ENCODE results near the gene KIF1A.
"Not testable (repeated sequence)": the region's sequence is repeated elsewhere in the genome, so short reads cannot be mapped to it uniquely, and the experiment has no call there.

KIF1A gene

GRCh38 chr2:240714747-240715725 is 105.0 kb downstream of the KIF1A start:
- DNase-seq = no peak

DNA sequence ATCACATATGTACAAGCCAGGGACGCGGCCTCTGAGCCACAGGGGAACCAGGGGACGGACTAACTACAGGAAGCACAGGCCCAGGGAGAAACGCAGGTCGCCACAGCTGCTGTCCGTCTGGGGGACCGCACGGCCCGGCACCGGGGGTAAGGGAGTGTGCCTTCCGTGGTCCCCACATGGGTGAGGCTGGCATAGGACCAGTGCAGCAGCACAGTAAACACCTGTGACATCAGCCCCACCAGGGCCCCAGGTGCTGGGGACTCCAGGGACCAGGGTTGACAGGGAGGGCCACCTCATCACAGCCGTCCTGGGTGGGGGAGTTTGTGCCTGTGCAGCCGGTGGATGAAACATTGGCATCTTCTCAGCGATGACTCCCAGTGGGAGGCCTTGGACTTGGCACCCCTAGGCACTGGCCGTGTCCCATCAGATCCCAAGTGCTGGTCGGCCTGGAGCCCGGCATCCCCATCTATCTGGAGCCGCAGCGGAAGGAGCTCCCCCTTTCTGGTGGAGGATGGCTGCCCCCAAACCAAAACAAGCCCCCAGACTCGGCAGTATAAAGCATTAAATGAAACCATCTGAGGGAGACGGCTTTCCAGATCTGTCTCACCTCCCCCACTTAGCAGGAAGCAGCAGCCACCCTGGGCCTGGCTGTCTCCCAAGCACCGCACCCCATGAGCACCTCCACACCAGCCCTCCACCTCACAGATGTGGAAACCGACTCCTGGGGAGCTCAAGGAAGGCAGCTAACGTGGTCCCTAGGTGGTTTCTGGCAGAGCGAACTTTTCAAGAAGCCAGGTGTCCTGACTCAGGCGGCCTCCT is 105.9 kb downstream of the KIF1A start:
- DNase-seq = no peak

DNA sequence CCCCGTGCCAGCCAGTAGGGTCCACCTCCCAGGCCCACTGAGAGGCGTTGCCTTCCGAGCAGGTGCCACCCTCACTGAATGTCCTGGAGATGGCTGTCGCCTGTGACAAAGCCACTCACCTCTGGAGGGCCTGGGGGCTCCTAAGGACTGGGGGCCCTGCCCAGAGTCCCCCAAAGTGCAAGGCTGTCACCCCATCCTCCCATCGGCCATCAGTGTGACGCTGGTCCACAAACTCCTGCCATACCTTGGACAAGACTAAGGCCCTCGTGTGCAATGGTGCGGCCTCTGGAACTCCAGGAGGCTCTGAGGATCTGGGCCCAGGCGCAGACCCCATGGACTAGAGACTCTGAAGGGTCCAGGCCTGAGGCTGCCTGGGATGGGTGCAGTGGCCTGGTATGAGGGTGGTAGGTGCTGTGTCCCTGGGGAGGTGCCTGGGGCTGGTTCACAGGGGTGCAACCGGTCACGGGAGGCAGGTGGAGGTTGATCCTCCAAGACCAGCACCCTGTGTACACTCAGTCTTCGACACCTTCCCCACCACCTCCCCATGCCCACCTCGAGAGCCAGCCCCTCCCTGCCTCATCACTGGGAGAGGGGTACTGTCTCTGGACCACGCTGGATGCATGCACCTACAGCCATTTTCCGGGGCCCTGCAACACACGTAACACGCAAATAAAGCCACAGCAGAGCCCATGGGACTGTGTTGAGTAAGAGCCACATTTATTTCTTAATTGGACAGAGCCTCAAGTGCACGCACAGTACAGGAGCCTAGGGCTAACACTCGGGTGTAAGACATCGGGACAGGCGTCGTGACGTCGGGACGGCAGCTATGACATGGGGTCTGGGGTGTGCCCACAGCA is 106.7 kb downstream of the KIF1A start:
- DNase-seq = no peak

GRCh38 chr2:240712121-240712520 is 107.9 kb downstream of the KIF1A start:
- no peak for DNase-seq

DNA sequence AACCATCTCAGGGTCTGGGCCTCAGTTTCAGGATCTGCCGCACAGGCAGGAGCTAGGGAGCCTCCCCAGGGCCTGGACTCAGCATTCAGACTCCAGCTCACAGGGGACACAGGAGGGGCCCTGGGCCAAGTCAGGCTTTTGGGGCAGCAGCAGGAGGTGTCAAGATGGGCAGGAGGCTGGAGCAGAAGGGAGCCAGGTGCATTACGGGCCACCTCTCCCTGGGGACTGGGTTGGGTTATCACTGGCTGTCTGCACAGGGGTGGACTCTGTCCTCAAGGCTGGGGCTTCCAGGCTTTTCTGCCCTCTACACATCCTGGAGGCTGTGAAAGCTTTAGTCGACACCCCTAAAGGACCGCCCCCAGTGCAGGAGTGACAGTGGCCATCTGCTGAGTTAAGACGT is 108.3 kb downstream of the KIF1A start:
- DNase-seq = no peak

DNA sequence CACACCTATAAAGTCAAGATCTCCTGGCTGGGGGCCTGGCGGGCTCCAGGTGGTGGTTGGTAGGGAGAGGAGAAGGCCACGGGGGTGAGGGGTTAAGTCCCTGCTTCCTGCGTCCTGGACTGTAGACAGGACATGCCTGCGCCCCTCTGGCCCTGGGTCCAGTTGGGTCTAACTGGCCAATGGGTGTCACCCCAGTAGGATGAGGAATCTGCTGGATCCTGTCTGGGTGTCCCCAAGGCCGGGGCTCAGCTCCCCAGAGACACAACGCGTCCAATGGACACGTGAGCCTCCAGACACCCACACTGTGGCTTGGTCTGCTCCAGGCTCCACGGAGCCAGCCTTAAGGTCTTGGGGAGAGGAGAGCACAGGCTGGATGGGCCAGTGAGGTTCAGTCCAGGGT is 108.7 kb downstream of the KIF1A start:
- DNase-seq = no peak

- DNase-seq = no peak
These were observed 111.6 kb downstream of the KIF1A start for GRCh38 chr2:240708457-240708856.

DNA sequence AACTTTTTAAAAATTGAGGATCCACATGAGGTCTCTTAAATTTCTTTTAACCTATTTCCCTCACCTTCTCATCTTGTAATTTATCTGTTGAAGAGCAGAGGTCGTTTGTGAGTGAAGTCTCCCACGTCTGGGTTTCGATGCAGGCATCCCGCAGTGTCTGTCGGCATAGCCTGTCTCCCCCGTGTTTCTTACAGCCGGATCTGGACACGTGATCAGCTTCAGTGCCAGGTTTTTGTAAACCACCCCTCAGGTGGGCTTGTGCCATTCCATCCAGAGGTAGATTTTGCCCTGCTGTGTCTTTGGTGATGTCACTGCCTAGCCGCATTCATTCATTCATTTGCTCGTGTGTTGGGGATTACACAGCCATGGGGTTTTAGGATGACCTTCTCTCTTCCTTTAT is 112.2 kb downstream of the KIF1A start:
- no peak for DNase-seq

- no peak for DNase-seq
These were observed 112.8 kb downstream of the KIF1A start for GRCh38 chr2:240707043-240707756.

DNA sequence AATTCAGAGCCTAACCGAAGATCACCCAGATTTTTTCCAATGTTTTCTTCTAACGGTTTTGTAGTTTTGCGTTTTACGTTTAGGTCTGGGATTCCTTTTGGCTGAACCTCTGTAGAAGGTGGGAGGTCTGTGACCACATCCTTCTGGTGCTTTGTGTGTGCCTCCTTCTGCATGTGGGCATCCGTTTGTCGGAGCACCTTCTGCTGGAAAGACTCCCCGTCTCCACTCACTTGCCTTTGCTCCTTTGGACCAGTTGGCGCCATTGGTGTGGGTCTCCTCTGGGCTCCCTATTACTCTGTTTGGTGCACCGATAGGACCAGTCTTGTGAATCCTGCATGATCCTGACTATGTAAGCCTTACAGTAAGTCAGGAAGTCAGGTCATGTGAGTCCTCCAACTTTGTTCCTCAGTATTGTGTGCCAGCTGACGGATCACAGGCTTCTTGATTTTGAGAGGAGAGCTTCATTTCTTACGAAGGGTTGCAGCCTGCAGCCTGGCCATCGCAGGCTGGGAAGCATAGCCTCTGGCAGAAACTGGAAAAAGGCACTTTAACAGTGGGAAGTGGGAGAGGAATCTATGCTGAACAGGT is 114.7 kb downstream of the KIF1A start:
- no peak for DNase-seq

DNA sequence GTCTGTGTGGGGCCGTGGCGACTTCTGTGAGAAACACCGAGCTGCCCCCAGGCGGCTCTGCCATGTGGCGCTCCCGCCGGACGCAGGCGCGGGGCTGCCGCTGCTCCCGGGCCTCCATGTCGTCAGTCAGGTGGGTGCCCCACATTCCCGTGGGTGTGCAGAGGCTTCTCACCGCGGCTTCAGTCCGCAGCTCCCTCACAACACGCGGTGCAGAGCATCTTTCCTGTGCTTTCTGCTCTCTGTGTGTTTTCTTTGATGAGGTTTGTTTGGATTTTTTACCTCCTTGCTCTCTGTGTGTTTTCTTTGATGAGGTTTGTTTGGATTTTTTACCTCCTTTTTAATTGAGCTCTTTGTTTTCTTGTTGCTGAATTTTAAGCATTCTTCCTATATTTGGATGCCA is 115.4 kb downstream of the KIF1A start:
- DNase-seq = no peak

- no peak for DNase-seq
These were observed 116.3 kb downstream of the KIF1A start for GRCh38 chr2:240703417-240704341.

- no peak for DNase-seq
These were observed 117.4 kb downstream of the KIF1A start for GRCh38 chr2:240702640-240703011.

- DNase-seq = no peak
These were observed 118.0 kb downstream of the KIF1A start for GRCh38 chr2:240701736-240702639.

GRCh38 chr2:240701091-240701735 is 118.8 kb downstream of the KIF1A start:
- DNase-seq = no peak

GRCh38 chr2:240700616-240701015 is 119.4 kb downstream of the KIF1A start:
- DNase-seq = not testable (repeated sequence)

- DNase-seq = not testable (repeated sequence)
These were observed 120.2 kb downstream of the KIF1A start for GRCh38 chr2:240699835-240700234.

- not testable (repeated sequence) for DNase-seq
These were observed 121.0 kb downstream of the KIF1A start for GRCh38 chr2:240698852-240699561.
